Activated B cell treated with CpG ODN at 0.5 μM for 24 hours (primary cell): Measurements from ENCODE around the gene USP46. TPM values are rescaled to one million over a fixed set of nuclear protein-coding genes. Genes with fewer than 3 reads are reported as not detected.

ENCODE experiments used
- ATAC-seq: fragments of 200-7000 bp; cut with Tn5 transposase; one replicate; pipeline ENCODE4 v1.10.0; 2021; ENCODE audit warnings: low read depth, mild to moderate bottlenecking, moderate library complexity
- CTCF ChIA-PET: fragments of 350-600 bp; sonication (Branson Sonifier 250); formaldehyde crosslinking; loops from one replicate; lab custom pipeline; 2021; ENCODE audit warnings: antibody characterized with exemption; lab: Charles Lee
- POLR2A ChIA-PET: fragments of 350-600 bp; sonication (Branson Sonifier 250); formaldehyde crosslinking; loops from one replicate; lab custom pipeline; 2021; ENCODE audit warnings: antibody characterized with exemption; lab: Charles Lee
- DNase-seq: peaks from one replicate; pipeline ENCODE4 v3.0.0; 2022
- H3K27ac Mint-ChIP-seq: one replicate; pipeline ENCODE4 v1.8.0; 2020; ENCODE audit warnings: mixed read lengths
- H3K27me3 Mint-ChIP-seq: one replicate; pipeline ENCODE4 v1.8.0; 2021; ENCODE audit warnings: mixed read lengths
- H3K36me3 Mint-ChIP-seq: one replicate; pipeline ENCODE4 v1.8.0; 2021; ENCODE audit warnings: low read depth, mixed read lengths
- H3K4me1 Mint-ChIP-seq: one replicate; pipeline ENCODE4 v1.8.0; 2021; ENCODE audit warnings: mixed read lengths
- H3K4me3 Mint-ChIP-seq: one replicate; pipeline ENCODE4 v1.8.0; 2020; ENCODE audit warnings: mild to moderate bottlenecking, mixed read lengths
- H3K9me3 Mint-ChIP-seq: one replicate; pipeline ENCODE4 v1.8.0; 2020; ENCODE audit warnings: mixed read lengths
- intact Hi-C: fragments of 100-400 bp; cut with micrococcal nuclease; formaldehyde crosslinking; loops from one replicate; pipeline ENCODE4 v1.15.1; 2024
- total RNA-seq: library from RNA; stranded (reverse); gene quantifications from 2 replicates; pipeline ENCODE4 v1.2.3, GENCODE V29; 2022
- TF ChIP-seq, protein P1 (sequence below): fragments of 200-600 bp; IDR thresholded peaks from one replicate; pipeline ENCODE4 v1.8.0; 2022; ENCODE audit warnings: antibody characterized with exemption, mild to moderate bottlenecking

Gene USP46
- total RNA-seq, 1 donor from 2014 or later: 13.3 TPM

- DNase-seq: no peak
- Mint-ChIP-seq H3K9me3 (peaks cover 22% of the 10 kb centered on the region), H3K27me3 (no peaks in the 10 kb centered on the region), H3K27ac (no peak overlapping the region), H3K36me3 (peaks cover 4% of the 10 kb centered on the region), H3K4me3 (no peak overlapping the region), H3K4me1 (peaks cover 5% of the 10 kb centered on the region)
- ChIA-PET POLR2A (no interaction called here), CTCF (no interaction called here)
- no peak for ATAC-seq
- TF ChIP-seq, protein P1, sequence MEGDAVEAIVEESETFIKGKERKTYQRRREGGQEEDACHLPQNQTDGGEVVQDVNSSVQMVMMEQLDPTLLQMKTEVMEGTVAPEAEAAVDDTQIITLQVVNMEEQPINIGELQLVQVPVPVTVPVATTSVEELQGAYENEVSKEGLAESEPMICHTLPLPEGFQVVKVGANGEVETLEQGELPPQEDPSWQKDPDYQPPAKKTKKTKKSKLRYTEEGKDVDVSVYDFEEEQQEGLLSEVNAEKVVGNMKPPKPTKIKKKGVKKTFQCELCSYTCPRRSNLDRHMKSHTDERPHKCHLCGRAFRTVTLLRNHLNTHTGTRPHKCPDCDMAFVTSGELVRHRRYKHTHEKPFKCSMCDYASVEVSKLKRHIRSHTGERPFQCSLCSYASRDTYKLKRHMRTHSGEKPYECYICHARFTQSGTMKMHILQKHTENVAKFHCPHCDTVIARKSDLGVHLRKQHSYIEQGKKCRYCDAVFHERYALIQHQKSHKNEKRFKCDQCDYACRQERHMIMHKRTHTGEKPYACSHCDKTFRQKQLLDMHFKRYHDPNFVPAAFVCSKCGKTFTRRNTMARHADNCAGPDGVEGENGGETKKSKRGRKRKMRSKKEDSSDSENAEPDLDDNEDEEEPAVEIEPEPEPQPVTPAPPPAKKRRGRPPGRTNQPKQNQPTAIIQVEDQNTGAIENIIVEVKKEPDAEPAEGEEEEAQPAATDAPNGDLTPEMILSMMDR: no peak
- intact Hi-C loops: no loop called here
Measured at GRCh38 chr4:52694936-52695335, 35.8 kb upstream of the USP46 start.

- no peak overlapping the region for H3K4me3 Mint-ChIP-seq
- TF ChIP-seq, protein P1: no peak
- H3K9me3 Mint-ChIP-seq: peaks cover 22% of the 10 kb centered on the region
- no peak for ATAC-seq
- H3K4me1 Mint-ChIP-seq: peaks cover 5% of the 10 kb centered on the region
- H3K27me3 Mint-ChIP-seq: no peaks in the 10 kb centered on the region
- H3K27ac Mint-ChIP-seq: no peak overlapping the region
- ChIA-PET CTCF (no interaction called here), POLR2A (no interaction called here)
- peaks cover 4% of the 10 kb centered on the region for H3K36me3 Mint-ChIP-seq
- no peak for DNase-seq
- intact Hi-C loops: no loop called here
Measured at GRCh38 chr4:52693492-52693891, 34.4 kb upstream of the USP46 start.

DNA sequence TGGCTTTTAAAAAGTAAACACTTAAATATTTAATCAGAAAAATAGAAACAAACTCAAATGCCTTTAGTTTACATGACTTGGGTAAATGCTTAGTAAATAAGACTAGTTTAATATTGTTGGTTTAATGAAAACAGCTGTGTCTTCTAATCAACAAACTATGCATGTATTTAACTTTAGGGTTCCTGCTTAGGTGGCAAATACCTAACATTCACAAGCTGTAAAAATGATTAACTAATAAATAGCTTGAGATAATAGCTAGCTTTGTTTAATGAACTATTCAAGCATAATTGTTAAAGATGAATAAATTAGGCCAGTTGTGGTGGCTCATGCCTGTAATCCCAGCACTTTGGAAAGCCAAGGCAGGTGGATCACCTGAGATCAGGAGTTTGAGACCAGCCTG, 30.0 kb upstream of the USP46 start:
- Mint-ChIP-seq H3K27ac (no peak overlapping the region), H3K36me3 (peaks cover 2% of the 10 kb centered on the region), H3K9me3 (peaks cover 19% of the 10 kb centered on the region), H3K27me3 (no peaks in the 10 kb centered on the region), H3K4me1 (no peaks in the 10 kb centered on the region), H3K4me3 (no peak overlapping the region)
- CTCF ChIA-PET: no interaction called here
- DNase-seq (no peak), ATAC-seq (no peak)
- POLR2A ChIA-PET: no interaction called here
- intact Hi-C loops: no loop called here
- TF ChIP-seq, protein P1: no peak

GRCh38 chr4:52687696-52688095, 28.6 kb upstream of the USP46 start:
- no peak overlapping the region for H3K4me3 Mint-ChIP-seq

DNA sequence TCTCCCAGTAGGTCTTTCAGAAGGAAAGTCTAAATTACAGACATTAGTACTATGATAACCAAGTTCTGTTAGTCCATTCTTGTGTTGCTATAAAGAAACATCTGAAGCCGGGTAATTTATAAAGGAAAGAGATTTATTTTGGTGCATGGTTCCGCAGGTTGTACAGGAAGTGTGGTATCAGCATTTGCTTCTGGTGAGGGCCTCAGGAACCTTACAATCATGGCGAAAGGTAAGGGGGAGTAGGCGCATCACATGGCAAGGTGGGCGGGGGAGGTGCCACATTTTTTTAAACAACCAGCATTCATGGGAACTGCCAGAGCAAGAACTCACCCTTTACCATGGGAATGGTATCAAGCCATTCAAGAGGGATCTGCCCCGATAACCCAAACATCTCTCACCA, 26.2 kb upstream of the USP46 start:
- no peaks in the 10 kb centered on the region for H3K9me3 Mint-ChIP-seq
- no peaks in the 10 kb centered on the region for H3K4me1 Mint-ChIP-seq
- no peaks in the 10 kb centered on the region for H3K27me3 Mint-ChIP-seq
- DNase-seq (no peak), ATAC-seq (no peak)
- H3K4me3 Mint-ChIP-seq: no peak overlapping the region
- POLR2A ChIA-PET: no interaction called here
- TF ChIP-seq, protein P1: no peak
- CTCF ChIA-PET: no interaction called here
- no peaks in the 10 kb centered on the region for H3K36me3 Mint-ChIP-seq
- H3K27ac Mint-ChIP-seq: no peak overlapping the region
- intact Hi-C loops: no loop called here

More at GRCh38 chr4:52687696-52688095, 28.6 kb upstream of the USP46 start:
- Mint-ChIP-seq H3K36me3 (no peaks in the 10 kb centered on the region), H3K27me3 (no peaks in the 10 kb centered on the region), H3K4me1 (no peaks in the 10 kb centered on the region), H3K9me3 (peaks cover 6% of the 10 kb centered on the region), H3K27ac (no peak overlapping the region)
- no peak for ATAC-seq
- no peak for DNase-seq
- TF ChIP-seq, protein P1: no peak
- ChIA-PET CTCF (no interaction called here), POLR2A (no interaction called here)
- intact Hi-C loops: no loop called here
